ENCODE data around the gene COL2A1.

DNA sequence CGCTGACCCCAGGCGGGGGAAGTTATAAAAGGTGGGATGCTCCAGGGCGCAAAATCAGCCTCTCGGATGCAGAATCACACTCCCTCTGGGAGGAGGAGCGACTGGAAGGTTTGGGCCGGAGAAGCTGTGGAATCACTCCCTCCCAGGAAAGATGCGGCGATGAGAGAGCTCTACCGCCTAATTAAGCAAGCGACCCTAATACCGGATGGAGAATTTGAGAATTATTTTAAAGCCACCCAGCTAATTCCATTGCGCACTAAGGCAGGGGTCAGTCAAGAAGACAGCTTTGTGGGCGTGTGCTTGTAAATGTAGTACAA lies 1.9 kb downstream of the COL2A1 start:
- TF ChIP-seq, protein P1, sequence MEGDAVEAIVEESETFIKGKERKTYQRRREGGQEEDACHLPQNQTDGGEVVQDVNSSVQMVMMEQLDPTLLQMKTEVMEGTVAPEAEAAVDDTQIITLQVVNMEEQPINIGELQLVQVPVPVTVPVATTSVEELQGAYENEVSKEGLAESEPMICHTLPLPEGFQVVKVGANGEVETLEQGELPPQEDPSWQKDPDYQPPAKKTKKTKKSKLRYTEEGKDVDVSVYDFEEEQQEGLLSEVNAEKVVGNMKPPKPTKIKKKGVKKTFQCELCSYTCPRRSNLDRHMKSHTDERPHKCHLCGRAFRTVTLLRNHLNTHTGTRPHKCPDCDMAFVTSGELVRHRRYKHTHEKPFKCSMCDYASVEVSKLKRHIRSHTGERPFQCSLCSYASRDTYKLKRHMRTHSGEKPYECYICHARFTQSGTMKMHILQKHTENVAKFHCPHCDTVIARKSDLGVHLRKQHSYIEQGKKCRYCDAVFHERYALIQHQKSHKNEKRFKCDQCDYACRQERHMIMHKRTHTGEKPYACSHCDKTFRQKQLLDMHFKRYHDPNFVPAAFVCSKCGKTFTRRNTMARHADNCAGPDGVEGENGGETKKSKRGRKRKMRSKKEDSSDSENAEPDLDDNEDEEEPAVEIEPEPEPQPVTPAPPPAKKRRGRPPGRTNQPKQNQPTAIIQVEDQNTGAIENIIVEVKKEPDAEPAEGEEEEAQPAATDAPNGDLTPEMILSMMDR (IDR thresholded peaks at IDR 0.05), result no peak
- no peak for TF ChIP-seq POLR2A (IDR thresholded peaks at IDR 0.05)
